Neural cell (in vitro differentiated cells): ENCODE measurements around the gene PARD3B. TPM values are rescaled to one million over a fixed set of nuclear protein-coding genes. Genes with fewer than 3 reads are reported as not detected.

Experiments
- H2AFZ ChIP-seq: fragments of 200-600, 300-800 bp; sonication (generic), shearing (Covaris generic); 2 replicates; pipeline ENCODE4 v1.6.0; 2014; ENCODE audit warnings: low read depth, mild to moderate bottlenecking, antibody characterized with exemption, low read length, moderate library complexity
- H3F3A ChIP-seq: fragments of 200-600 bp; shearing (Covaris generic); 2 replicates; pipeline ENCODE4 v1.6.1; 2016; ENCODE audit warnings: mild to moderate bottlenecking, moderate library complexity, mixed read lengths, antibody characterized with exemption, low read length; ENCODE audit not compliant: insufficient read depth, poor library complexity, severe bottlenecking
- H3K27ac ChIP-seq: fragments of 200-600, 300-800 bp; sonication (generic), shearing (Covaris generic); 2 replicates; pipeline ENCODE4 v1.5.1; 2014; ENCODE audit warnings: mild to moderate bottlenecking, low read length, moderate library complexity
- H3K27me3 ChIP-seq: fragments of 300-800, 200-600 bp; sonication (generic), shearing (Covaris generic); 2 replicates; pipeline ENCODE4 v1.6.0; 2014; ENCODE audit warnings: mild to moderate bottlenecking, low read depth, low read length, moderate library complexity; ENCODE audit not compliant: insufficient read depth
- H3K36me3 ChIP-seq: fragments of 300-800, 200-600 bp; sonication (generic), shearing (Covaris generic); 2 replicates; pipeline ENCODE4 v1.5.1; 2014; ENCODE audit warnings: mild to moderate bottlenecking, antibody characterized with exemption, low read length, moderate library complexity; ENCODE audit not compliant: insufficient read depth
- H3K4me2 ChIP-seq: fragments of 300-800, 200-600 bp; sonication (generic), shearing (Covaris generic); 2 replicates; pipeline ENCODE4 v1.6.0; 2014; ENCODE audit warnings: mild to moderate bottlenecking, low read length
- H3K4me3 ChIP-seq: fragments of 300-800, 200-600 bp; sonication (generic), shearing (Covaris generic); 2 replicates; pipeline ENCODE4 v1.5.1; 2014; ENCODE audit warnings: mild to moderate bottlenecking, low read length, moderate library complexity
- H3K79me2 ChIP-seq: fragments of 200-600 bp; shearing (Covaris generic); replicated peaks from 2 replicates; pipeline ENCODE4 v1.6.0; 2014; ENCODE audit warnings: mild to moderate bottlenecking, low read length, moderate library complexity; ENCODE audit not compliant: insufficient read depth
- H3K9ac ChIP-seq: fragments of 300-800, 200-600 bp; sonication (generic), shearing (Covaris generic); 2 replicates; pipeline ENCODE4 v1.6.1; 2016; ENCODE audit warnings: mild to moderate bottlenecking, low read length, mixed read lengths
- H3K9me2 ChIP-seq: fragments of 200-600 bp; shearing (Covaris generic); 2 replicates; pipeline ENCODE4 v1.6.1; 2016; ENCODE audit warnings: mild to moderate bottlenecking, low read length, mixed read lengths; ENCODE audit not compliant: insufficient read depth
- H3K9me3 ChIP-seq: fragments of 200-600, 300-800 bp; sonication (generic), shearing (Covaris generic); 2 replicates; pipeline ENCODE4 v1.6.1; 2016; ENCODE audit warnings: mild to moderate bottlenecking, mixed run types, low read length, moderate library complexity, mixed read lengths
- H4K20me1 ChIP-seq: fragments of 200-600 bp; shearing (Covaris generic); 2 replicates; pipeline ENCODE4 v1.6.1; 2016; ENCODE audit warnings: mild to moderate bottlenecking, mixed run types; ENCODE audit not compliant: insufficient read depth
- EP300 ChIP-seq: fragments of 450-650 bp; conservative IDR thresholded peaks from 2 replicates; pipeline ENCODE4 v1.6.1; 2014; ENCODE audit warnings: antibody characterized with exemption, mild to moderate bottlenecking, moderate library complexity; ENCODE audit not compliant: poor library complexity, severe bottlenecking
- EZH2 ChIP-seq: fragments of 200-600, 300-800 bp; shearing (Covaris generic), sonication (generic); IDR thresholded peaks from 2 replicates; pipeline ENCODE4 v1.6.1; 2014; ENCODE audit warnings: antibody characterized with exemption, low read length, borderline replicate concordance, mild to moderate bottlenecking; ENCODE audit not compliant: insufficient read depth, poor library complexity, severe bottlenecking
- MXI1 ChIP-seq: fragments of 450-650 bp; conservative IDR thresholded peaks from 2 replicates; pipeline ENCODE4 v1.6.1; 2014; ENCODE audit warnings: antibody characterized with exemption, mild to moderate bottlenecking; ENCODE audit not compliant: poor library complexity, severe bottlenecking
- POLR2AphosphoS5 ChIP-seq: IDR thresholded peaks from 2 replicates; pipeline ENCODE4 v1.6.1; 2012
- RAD21 ChIP-seq: fragments of 450-650 bp; conservative IDR thresholded peaks from 2 replicates; pipeline ENCODE4 v1.6.1; 2014; ENCODE audit warnings: antibody characterized with exemption, mild to moderate bottlenecking, moderate library complexity
- REST ChIP-seq: IDR thresholded peaks from 2 replicates; pipeline ENCODE4 v1.6.1; 2012; ENCODE audit warnings: borderline replicate concordance
- SMC3 ChIP-seq: fragments of 450-650 bp; conservative IDR thresholded peaks from 2 replicates; pipeline ENCODE4 v1.6.1; 2014; ENCODE audit warnings: antibody characterized with exemption, mild to moderate bottlenecking, moderate library complexity; ENCODE audit not compliant: poor library complexity
- TAF1 ChIP-seq: IDR thresholded peaks from 2 replicates; pipeline ENCODE4 v1.6.1; 2012; ENCODE audit warnings: low read depth
- polyA plus RNA-seq: library from polyadenylated mRNA; depleted of rRNA; stranded (reverse); fragments of >200 nt; gene quantifications from 2 replicates; pipeline ENCODE4 v1.2.3, GENCODE V29; 2014
- TF ChIP-seq, protein P1 (sequence below): fragments of 450-650 bp; IDR thresholded peaks from 2 replicates; pipeline ENCODE4 v1.5.1; 2014; ENCODE audit warnings: antibody characterized with exemption, mild to moderate bottlenecking, moderate library complexity; ENCODE audit not compliant: poor library complexity, severe bottlenecking

Gene PARD3B
- polyA plus RNA-seq, 1 donor from 2014 or later: 0.54 TPM

DNA sequence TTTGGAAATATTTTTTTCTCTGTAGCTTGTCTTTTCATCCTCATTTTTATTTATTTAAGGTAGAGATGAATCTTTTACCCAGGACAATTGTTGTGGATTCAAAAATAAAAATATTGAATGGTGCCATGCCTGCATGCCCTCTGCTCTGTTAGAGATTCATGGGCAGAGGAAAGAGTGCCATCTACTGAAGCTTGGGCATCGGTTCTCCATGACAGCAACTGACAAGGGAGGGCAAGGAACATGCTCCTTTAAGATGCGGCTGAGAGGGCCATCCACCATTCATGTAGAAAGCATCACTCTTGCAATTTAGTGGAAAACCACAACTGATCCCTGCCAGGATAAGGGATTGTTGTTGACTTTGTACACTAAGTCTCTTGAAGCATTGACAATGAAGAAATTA is 79.9 kb downstream of the PARD3B start:
- H3K27me3 ChIP-seq: no peaks in the 10 kb centered on the region
- H2AFZ ChIP-seq: no peak overlapping the region
- H3K79me2 ChIP-seq: no peaks in the 10 kb centered on the region
- H4K20me1 ChIP-seq: no peaks in the 10 kb centered on the region
- H3K4me2 ChIP-seq: no peak overlapping the region
- no peaks in the 10 kb centered on the region for H3F3A ChIP-seq
- no peaks in the 10 kb centered on the region for H3K36me3 ChIP-seq
- H3K9ac ChIP-seq: no peak overlapping the region
- no peaks in the 10 kb centered on the region for H3K9me3 ChIP-seq
- H3K4me3 ChIP-seq: no peak overlapping the region
- H3K27ac ChIP-seq: no peak overlapping the region
- no peak for TF ChIP-seq TAF1
- TF ChIP-seq MXI1: no peak
- TF ChIP-seq POLR2AphosphoS5: no peak
- TF ChIP-seq EZH2: no peak
- TF ChIP-seq, protein P1, sequence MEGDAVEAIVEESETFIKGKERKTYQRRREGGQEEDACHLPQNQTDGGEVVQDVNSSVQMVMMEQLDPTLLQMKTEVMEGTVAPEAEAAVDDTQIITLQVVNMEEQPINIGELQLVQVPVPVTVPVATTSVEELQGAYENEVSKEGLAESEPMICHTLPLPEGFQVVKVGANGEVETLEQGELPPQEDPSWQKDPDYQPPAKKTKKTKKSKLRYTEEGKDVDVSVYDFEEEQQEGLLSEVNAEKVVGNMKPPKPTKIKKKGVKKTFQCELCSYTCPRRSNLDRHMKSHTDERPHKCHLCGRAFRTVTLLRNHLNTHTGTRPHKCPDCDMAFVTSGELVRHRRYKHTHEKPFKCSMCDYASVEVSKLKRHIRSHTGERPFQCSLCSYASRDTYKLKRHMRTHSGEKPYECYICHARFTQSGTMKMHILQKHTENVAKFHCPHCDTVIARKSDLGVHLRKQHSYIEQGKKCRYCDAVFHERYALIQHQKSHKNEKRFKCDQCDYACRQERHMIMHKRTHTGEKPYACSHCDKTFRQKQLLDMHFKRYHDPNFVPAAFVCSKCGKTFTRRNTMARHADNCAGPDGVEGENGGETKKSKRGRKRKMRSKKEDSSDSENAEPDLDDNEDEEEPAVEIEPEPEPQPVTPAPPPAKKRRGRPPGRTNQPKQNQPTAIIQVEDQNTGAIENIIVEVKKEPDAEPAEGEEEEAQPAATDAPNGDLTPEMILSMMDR: no peak
- no peak for TF ChIP-seq REST
- H3K9me2 ChIP-seq: no peaks in the 10 kb centered on the region

DNA sequence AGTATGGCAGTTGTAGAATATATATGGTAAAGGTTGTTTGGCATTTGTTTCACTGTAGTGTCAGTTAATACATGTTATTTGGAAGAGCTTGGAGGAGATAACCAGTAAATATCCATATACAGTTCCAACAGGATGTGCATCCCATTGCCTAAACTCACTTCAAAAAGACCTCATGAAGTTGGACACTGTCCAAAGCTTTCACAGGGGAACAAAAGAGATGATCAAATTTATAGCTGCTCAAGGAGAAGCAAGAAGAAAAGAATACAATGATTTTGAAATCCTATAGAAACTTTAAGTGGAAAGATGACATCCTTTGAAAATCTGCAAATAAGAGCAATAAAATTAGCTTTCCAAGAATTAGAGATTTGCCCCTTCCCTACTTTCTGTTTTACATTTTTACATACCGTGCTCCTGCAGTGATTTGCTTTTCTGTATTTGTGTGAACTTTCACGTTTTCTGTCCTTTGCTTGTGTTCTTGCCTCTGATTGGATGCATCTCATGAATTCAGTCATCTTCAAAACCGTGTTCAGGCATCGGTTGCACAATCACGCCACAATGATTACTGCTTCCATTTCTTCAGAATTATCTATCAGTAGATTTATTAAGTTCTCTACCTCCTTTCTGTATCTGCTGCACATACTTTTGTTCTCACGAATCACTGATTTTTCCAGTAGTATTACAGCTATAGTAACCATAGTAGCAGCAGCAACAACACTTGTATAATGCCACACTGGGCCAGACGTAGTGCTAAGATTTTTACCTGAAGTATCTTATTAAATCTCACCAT is 83.8 kb downstream of the PARD3B start:
- no peak for TF ChIP-seq RAD21
- no peak for TF ChIP-seq EP300
- no peak for TF ChIP-seq REST
- TF ChIP-seq EZH2: no peak
- TF ChIP-seq, protein P1: no peak
- TF ChIP-seq TAF1: no peak
- no peak for TF ChIP-seq SMC3
- TF ChIP-seq MXI1: no peak
- no peak for TF ChIP-seq POLR2AphosphoS5
- Histone ChIP-seq H3K4me3 (no peak overlapping the region), H3K27me3 (no peaks in the 10 kb centered on the region), H3K9ac (no peak overlapping the region), H3K4me2 (no peak overlapping the region), H3K36me3 (no peaks in the 10 kb centered on the region), H3K79me2 (no peaks in the 10 kb centered on the region), H3K27ac (no peak overlapping the region), H2AFZ (no peak overlapping the region), H3K9me2 (no peaks in the 10 kb centered on the region), H4K20me1 (no peaks in the 10 kb centered on the region), H3F3A (no peaks in the 10 kb centered on the region), H3K9me3 (no peaks in the 10 kb centered on the region)
